CD4-positive, alpha-beta memory T cell (primary cell): Measurements from ENCODE around the gene FAAP20. TPM values are rescaled to one million over a fixed set of nuclear protein-coding genes. Genes with fewer than 3 reads are reported as not detected.

Experiments
- CTCF ChIA-PET: fragments of 350-600 bp; sonication (Branson Sonifier 250); formaldehyde crosslinking; loops from one replicate; lab custom pipeline; 2021; ENCODE audit warnings: inconsistent platforms; ENCODE audit not compliant: partially characterized antibody; lab: Charles Lee
- POLR2A ChIA-PET: fragments of 350-600 bp; sonication (Branson Sonifier 250); formaldehyde crosslinking; loops from one replicate; lab custom pipeline; 2021; ENCODE audit not compliant: partially characterized antibody; lab: Charles Lee
- DNase-seq, 5 donors: peaks; one replicate each; pipeline versions ENCODE4 v3.0.0 to v3.0.0-alpha.2; 2020 to 2022; ENCODE audit warnings: mixed read lengths in 1 of 5
- H3K27ac ChIP-seq: one replicate; pipeline ENCODE4 v1.7.0; 2013; ENCODE audit warnings: low read depth, low read length
- H3K27me3 ChIP-seq: 2 replicates; pipeline ENCODE4 v1.7.0; 2013; ENCODE audit warnings: mild to moderate bottlenecking, low read length, moderate library complexity; ENCODE audit not compliant: insufficient read depth
- H3K36me3 ChIP-seq: 2 replicates; pipeline ENCODE4 v1.7.0; 2013; ENCODE audit warnings: mild to moderate bottlenecking, low read length, moderate library complexity; ENCODE audit not compliant: insufficient read depth
- H3K4me1 ChIP-seq: 2 replicates; pipeline ENCODE4 v1.7.0; 2013; ENCODE audit warnings: mild to moderate bottlenecking, low read length, moderate library complexity; ENCODE audit not compliant: insufficient read depth
- H3K4me3 ChIP-seq, 2 donors: one replicate each; pipeline ENCODE4 v1.7.0; 2013; ENCODE audit warnings: low read length in 2 of 2, mild to moderate bottlenecking in 1 of 2
- H3K9me3 ChIP-seq, 2 donors: one replicate each; pipeline ENCODE4 v1.7.0; 2013; ENCODE audit warnings: low read length in 2 of 2, control low read depth in 1 of 2; ENCODE audit not compliant: control insufficient read depth in 1 of 2
- H3K27ac Mint-ChIP-seq, 7 donors: one replicate each; pipeline ENCODE4 v1.8.0; 2020 to 2021; ENCODE audit warnings: mixed read lengths in 7 of 7, mild to moderate bottlenecking in 6 of 7, inconsistent platforms in 3 of 7, moderate library complexity in 3 of 7
- H3K27me3 Mint-ChIP-seq, 2 donors: one replicate each; pipeline ENCODE4 v1.8.0; 2020 to 2021; ENCODE audit warnings: mixed read lengths in 2 of 2
- H3K36me3 Mint-ChIP-seq, 2 donors: one replicate each; pipeline ENCODE4 v1.8.0; 2020 to 2021; ENCODE audit warnings: mixed read lengths in 2 of 2, inconsistent platforms in 1 of 2, mild to moderate bottlenecking in 1 of 2
- H3K4me1 Mint-ChIP-seq, 4 donors: one replicate each; pipeline ENCODE4 v1.8.0; 2020 to 2021; ENCODE audit warnings: mixed read lengths in 4 of 4, mild to moderate bottlenecking in 1 of 4
- H3K4me3 Mint-ChIP-seq, 8 donors: one replicate each; pipeline ENCODE4 v1.8.0; 2020 to 2021; ENCODE audit warnings: mixed read lengths in 8 of 8, mild to moderate bottlenecking in 7 of 8, moderate library complexity in 6 of 8, inconsistent platforms in 3 of 8
- H3K9me3 Mint-ChIP-seq, 8 donors: one replicate each; pipeline ENCODE4 v1.8.0; 2020 to 2021; ENCODE audit warnings: mixed read lengths in 8 of 8, mild to moderate bottlenecking in 5 of 8, inconsistent platforms in 3 of 8, moderate library complexity in 1 of 8
- intact Hi-C: fragments of 100-400 bp; cut with micrococcal nuclease; formaldehyde crosslinking; loops from one replicate; pipeline ENCODE4 v1.15.1; 2023
- polyA plus RNA-seq, 2 donors: library from polyadenylated mRNA; unstranded; fragments of 300-500 nt; fragmentation: Illumina TruSeq; gene quantifications; one replicate each; pipeline ENCODE4 v1.2.3, GENCODE V29; 2021
- total RNA-seq, 2 experiments: library from RNA; stranded (reverse); gene quantifications; one replicate each; pipeline ENCODE4 v1.2.3, GENCODE V29; 2021

FAAP20 gene
- total and polyA plus RNA-seq, 4 experiments from 2014 or later: 38.4 to 58.9 (median 47.5) TPM

DNA sequence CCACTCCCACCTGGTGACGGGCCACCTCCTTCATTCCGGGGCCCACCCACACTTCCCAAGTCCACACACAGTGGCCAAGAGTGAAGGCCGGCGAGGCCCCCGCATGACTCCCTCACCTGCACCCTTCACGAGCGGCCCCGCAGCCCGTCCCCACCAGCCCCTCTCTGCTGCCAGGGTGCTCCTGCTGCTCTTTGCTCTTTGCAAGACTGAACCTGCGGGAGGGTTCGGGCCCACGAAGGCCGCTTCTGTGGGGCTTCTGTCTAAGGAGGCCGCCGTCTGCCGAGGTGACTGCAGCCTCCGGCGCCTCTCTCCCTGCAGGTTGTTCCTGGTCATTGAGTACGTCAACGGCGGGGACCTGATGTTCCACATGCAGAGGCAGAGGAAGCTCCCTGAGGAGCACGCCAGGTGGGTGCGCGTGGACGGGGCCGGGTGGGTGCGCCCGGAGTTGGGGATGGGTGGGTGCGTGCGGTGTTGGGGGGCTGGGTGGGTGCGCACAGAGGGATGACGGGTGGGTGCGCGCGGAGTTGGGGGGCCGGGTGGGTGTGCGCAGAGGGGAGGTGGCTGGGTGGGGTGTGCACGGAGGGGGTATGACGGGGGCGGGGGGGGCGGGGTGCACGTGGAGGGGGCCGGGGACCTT lies 25.3 kb downstream of the FAAP20 start:
- Mint-ChIP-seq H3K4me3 (no peak overlapping the region), H3K36me3 (peaks cover 14 to 20% of the 10 kb centered on the region in 2 donors), H3K9me3 (no peaks in the 10 kb centered on the region), H3K27me3 (no peaks in the 10 kb centered on the region), H3K27ac (no peak overlapping the region), H3K4me1 (peaks cover 0 to 13% (median 2%) of the 10 kb centered on the region in 4 donors)
- Histone ChIP-seq H3K27me3 (no peaks in the 10 kb centered on the region), H3K27ac (no peak overlapping the region), H3K9me3 (no peaks in the 10 kb centered on the region), H3K36me3 (no peaks in the 10 kb centered on the region), H3K4me1 (peaks cover 5% of the 10 kb centered on the region), H3K4me3 (no peak overlapping the region)
- intact Hi-C loops: no loop called here
- ChIA-PET POLR2A (no interaction called here), CTCF (no interaction called here)
- no peak for DNase-seq

DNA sequence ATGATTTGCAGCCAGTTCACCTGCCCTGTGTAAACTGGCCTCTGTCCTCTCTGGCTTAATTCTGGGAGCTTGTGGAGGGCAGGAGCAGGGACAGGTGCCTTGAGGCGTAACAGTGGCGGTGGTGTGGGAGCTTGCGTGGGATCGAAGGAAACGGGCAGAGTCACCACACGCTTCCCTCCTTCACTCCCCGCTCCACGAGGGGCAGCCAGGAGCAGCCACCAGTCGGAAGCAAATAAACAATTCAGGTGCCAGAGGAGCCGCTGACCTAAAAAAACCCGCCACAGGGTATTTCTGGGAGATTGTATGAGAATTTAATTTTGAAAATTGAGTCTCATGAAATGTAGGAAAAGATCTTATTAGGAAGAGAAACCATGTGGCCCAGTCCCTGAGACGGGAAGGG lies 26.0 kb downstream of the FAAP20 start:
- Mint-ChIP-seq H3K36me3 (peaks cover 14 to 20% of the 10 kb centered on the region in 2 donors), H3K4me1 (peaks cover 0 to 8% (median under 1%) of the 10 kb centered on the region in 4 donors), H3K9me3 (no peaks in the 10 kb centered on the region), H3K4me3 (no peak overlapping the region), H3K27ac (no peak overlapping the region), H3K27me3 (no peaks in the 10 kb centered on the region)
- Histone ChIP-seq H3K36me3 (no peaks in the 10 kb centered on the region), H3K9me3 (no peaks in the 10 kb centered on the region), H3K27ac (no peak overlapping the region), H3K4me3 (no peak overlapping the region), H3K27me3 (no peaks in the 10 kb centered on the region), H3K4me1 (no peaks in the 10 kb centered on the region)
- CTCF ChIA-PET: no interaction called here
- intact Hi-C loops: no loop called here
- POLR2A ChIA-PET: no interaction called here
- DNase-seq: no peak

DNA sequence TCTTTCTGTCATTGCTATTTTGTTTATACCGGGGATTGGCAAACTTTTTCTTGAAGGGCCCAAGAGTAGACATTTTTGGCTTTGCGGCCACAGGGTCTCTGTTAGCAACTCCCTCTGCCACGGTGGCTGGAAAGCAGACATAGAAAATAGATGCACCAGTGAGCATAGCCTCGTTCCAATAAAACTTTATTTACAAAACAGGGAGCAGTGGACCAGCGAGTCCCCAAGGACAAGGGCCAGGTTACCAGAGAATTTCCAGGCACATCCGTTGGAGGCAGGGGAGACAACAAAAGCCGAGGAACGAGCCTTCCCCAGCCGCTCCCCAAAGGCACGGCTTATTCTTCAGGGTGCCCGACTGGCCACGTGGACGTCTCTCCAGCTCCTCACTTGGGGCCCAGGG lies 26.5 kb downstream of the FAAP20 start:
- intact Hi-C loops: no loop called here
- Histone ChIP-seq H3K9me3 (no peaks in the 10 kb centered on the region), H3K27ac (no peak overlapping the region)

DNA sequence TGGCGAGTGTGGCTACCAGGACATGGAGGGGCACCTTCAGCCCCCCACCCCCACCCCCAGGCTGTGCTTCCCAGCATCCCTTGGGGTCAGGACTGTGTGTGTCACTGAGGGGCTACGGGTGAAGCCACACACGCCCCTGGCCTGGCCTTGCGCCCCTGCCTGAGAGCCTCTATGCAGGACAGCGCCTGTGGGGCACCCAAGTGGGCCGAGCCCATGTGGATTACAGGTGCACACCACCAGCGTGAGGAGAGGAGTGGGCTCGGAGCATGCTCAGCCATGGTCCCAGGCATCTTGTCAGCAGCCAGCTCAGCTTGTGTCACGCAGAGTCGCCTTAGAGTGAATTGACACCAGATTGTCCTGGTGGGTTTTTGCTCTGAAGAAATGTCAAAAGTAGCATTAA lies 27.9 kb downstream of the FAAP20 start:
- no peaks in the 10 kb centered on the region for H3K9me3 Mint-ChIP-seq
- no peaks in the 10 kb centered on the region for H3K27me3 Mint-ChIP-seq
- ChIA-PET CTCF (no interaction called here), POLR2A (no interaction called here)
- intact Hi-C loops: no loop called here
- no peak overlapping the region for H3K27ac ChIP-seq
- no peak overlapping the region for H3K27ac Mint-ChIP-seq
- DNase-seq: peak in 1 of 5 donors; percentile 13
- H3K4me3 Mint-ChIP-seq: no peak overlapping the region
- peaks cover 17 to 19% of the 10 kb centered on the region in 2 donors for H3K36me3 Mint-ChIP-seq
- H3K4me1 ChIP-seq: no peaks in the 10 kb centered on the region
- no peak overlapping the region for H3K4me3 ChIP-seq
- H3K27me3 ChIP-seq: no peaks in the 10 kb centered on the region
- H3K4me1 Mint-ChIP-seq: no peaks in the 10 kb centered on the region
- no peaks in the 10 kb centered on the region for H3K36me3 ChIP-seq
- H3K9me3 ChIP-seq: no peaks in the 10 kb centered on the region

More for the DNA sequence above, 26.5 kb downstream of the FAAP20 start:
- Mint-ChIP-seq H3K27me3 (no peaks in the 10 kb centered on the region), H3K9me3 (no peaks in the 10 kb centered on the region), H3K4me3 (no peak overlapping the region), H3K27ac (no peak overlapping the region), H3K4me1 (peaks cover 0 to 4% (median under 1%) of the 10 kb centered on the region in 4 donors), H3K36me3 (peaks cover 16 to 20% of the 10 kb centered on the region in 2 donors)
- H3K4me1 ChIP-seq: no peaks in the 10 kb centered on the region
- no peak overlapping the region for H3K4me3 ChIP-seq
- no peak for DNase-seq
- ChIA-PET CTCF (no interaction called here), POLR2A (no interaction called here)
- no peaks in the 10 kb centered on the region for H3K27me3 ChIP-seq
- no peaks in the 10 kb centered on the region for H3K36me3 ChIP-seq

DNA sequence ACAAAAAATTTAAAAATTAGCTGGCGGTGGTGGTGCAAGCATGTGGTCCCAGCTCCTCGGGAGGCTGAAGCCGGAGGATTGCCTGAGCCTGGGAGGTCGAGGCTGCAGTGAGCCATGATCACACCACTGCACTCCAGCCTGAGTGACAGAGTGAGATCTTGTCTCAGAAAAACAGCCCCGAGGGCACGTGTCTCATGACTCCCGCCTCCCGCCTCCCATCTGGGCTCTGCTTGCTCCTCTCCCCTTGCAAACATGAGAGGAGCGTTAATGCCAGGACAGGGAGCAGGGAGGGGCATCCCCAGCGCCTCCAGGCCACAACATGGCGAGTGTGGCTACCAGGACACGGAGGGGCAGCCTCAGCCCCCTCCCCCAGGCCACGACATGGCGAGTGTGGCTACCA lies 28.3 kb downstream of the FAAP20 start:
- Mint-ChIP-seq H3K4me3 (no peak overlapping the region), H3K27ac (no peak overlapping the region), H3K27me3 (no peaks in the 10 kb centered on the region), H3K9me3 (no peaks in the 10 kb centered on the region), H3K36me3 (peaks cover 16 to 20% of the 10 kb centered on the region in 2 donors), H3K4me1 (no peaks in the 10 kb centered on the region)
- Histone ChIP-seq H3K4me1 (no peaks in the 10 kb centered on the region), H3K9me3 (no peaks in the 10 kb centered on the region), H3K4me3 (no peak overlapping the region), H3K36me3 (no peaks in the 10 kb centered on the region), H3K27ac (no peak overlapping the region), H3K27me3 (no peaks in the 10 kb centered on the region)
- intact Hi-C loops: no loop called here
- peak in 1 of 5 donors; percentile 7 for DNase-seq
- ChIA-PET POLR2A (no interaction called here), CTCF (interaction anchor here (1.0 kb wide), 1 partner anchor 8 kb away, joined by 5 read pairs; no protein-coding TSS in a partner anchor)

DNA sequence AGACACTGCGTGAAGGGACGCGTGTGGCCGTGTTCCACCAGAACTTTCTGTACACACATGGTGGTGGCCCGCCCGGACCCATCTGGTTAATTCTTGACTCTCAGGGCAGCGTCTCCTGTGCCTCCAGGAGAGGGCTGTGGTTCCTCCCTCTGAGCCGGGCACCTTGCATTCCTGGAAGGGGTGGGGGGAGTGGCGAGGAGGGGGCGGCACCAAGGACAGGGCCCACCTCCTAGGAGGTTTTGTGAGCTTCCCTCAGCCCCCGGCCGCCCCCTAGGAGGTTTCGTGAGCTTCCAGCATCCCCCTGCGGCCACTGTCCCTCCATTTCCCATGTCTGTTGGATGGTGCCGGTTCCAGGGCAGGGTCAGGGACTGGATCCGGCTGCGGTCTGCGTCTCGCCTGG lies 28.9 kb downstream of the FAAP20 start:
- Mint-ChIP-seq H3K36me3 (peaks cover 16 to 20% of the 10 kb centered on the region in 2 donors), H3K27me3 (no peaks in the 10 kb centered on the region), H3K4me1 (no peaks in the 10 kb centered on the region), H3K9me3 (no peaks in the 10 kb centered on the region), H3K4me3 (no peak overlapping the region), H3K27ac (no peak overlapping the region)
- DNase-seq: peak in 1 of 5 donors; percentile 0
- no peaks in the 10 kb centered on the region for H3K4me1 ChIP-seq
- intact Hi-C loops: no loop called here
- H3K9me3 ChIP-seq: no peaks in the 10 kb centered on the region
- H3K36me3 ChIP-seq: no peaks in the 10 kb centered on the region
- ChIA-PET CTCF (interaction anchor here (1.0 kb wide), 1 partner anchor 9 kb away, joined by 5 read pairs; no protein-coding TSS in a partner anchor), POLR2A (no interaction called here)
- no peak overlapping the region for H3K4me3 ChIP-seq
- H3K27me3 ChIP-seq: no peaks in the 10 kb centered on the region
- H3K27ac ChIP-seq: no peak overlapping the region

DNA sequence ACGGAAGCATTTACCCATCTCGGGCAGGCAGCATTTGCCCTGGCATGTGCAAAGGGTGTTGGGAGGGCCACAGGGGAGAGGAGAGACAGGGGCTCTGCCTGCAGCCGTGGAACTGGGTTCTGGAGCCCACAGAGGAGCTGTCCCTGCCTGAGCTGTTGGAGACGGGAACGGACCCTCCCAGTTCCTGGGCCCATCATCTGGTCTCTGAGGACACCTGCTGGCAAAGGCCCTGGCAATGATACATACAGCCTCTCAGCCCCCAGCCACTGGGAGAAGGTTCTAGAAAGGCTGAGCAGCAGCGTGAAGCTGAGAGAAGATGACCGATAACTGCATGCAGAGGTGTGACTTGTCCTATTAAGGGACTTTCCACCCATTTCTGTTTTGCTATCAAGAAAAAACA lies 31.4 kb downstream of the FAAP20 start:
- Mint-ChIP-seq H3K9me3 (no peaks in the 10 kb centered on the region), H3K27me3 (no peaks in the 10 kb centered on the region), H3K36me3 (peaks cover 21 to 23% of the 10 kb centered on the region in 2 donors), H3K27ac (no peak overlapping the region), H3K4me3 (no peak overlapping the region), H3K4me1 (no peaks in the 10 kb centered on the region)
- no peak overlapping the region for H3K4me3 ChIP-seq
- no peak overlapping the region for H3K27ac ChIP-seq
- CTCF ChIA-PET: interaction anchor here (1.2 kb wide), 1 partner anchor 73 kb away, joined by 3 read pairs; no protein-coding TSS in a partner anchor
- H3K27me3 ChIP-seq: no peaks in the 10 kb centered on the region
- POLR2A ChIA-PET: interaction anchor here (1.0 kb wide), 1 partner anchor 14 kb away, joined by 3 read pairs; no protein-coding TSS in a partner anchor
- intact Hi-C loops: no loop called here
- H3K9me3 ChIP-seq: no peaks in the 10 kb centered on the region
- DNase-seq: peak in 1 of 5 donors; percentile 16
- no peaks in the 10 kb centered on the region for H3K4me1 ChIP-seq
- no peaks in the 10 kb centered on the region for H3K36me3 ChIP-seq
